Inflammatory macrophage treated with lipopolysaccharide for 1 hour (primary cell): ENCODE results near the gene NPBWR2.

Source experiments
- DNase-seq, 2 donors: peaks; one replicate each; pipeline ENCODE4 v3.0.0-alpha.2; 2020 to 2022

The NPBWR2 gene

GRCh38 chr20:64116541-64117431 lies 9.4 kb upstream of the NPBWR2 start:
- no peak for DNase-seq

DNA sequence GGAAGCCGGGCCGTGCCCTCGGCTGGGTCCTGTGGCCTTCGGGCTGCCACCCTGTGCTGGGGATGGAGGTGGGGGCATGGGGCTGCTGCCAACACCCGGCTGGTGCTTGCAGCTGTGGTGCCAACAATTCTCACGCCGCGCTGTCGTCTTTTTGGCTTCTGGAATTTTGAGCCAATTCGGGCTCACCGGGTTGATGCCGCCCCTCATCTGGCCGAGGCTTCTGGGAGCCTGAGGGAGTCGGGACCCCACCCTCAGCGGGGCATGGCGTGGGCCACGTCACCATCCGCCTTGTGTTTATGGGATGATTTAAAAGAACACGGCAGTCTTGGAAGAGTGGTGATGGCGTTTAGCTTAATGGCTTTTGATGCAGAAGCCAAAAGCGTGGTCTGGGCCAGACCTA lies 8.7 kb upstream of the NPBWR2 start:
- DNase-seq = no peak

- DNase-seq = no peak
Measured at GRCh38 chr20:64115171-64115911, 8.0 kb upstream of the NPBWR2 start.

GRCh38 chr20:64114356-64114971 lies 7.1 kb upstream of the NPBWR2 start:
- no peak for DNase-seq

DNA sequence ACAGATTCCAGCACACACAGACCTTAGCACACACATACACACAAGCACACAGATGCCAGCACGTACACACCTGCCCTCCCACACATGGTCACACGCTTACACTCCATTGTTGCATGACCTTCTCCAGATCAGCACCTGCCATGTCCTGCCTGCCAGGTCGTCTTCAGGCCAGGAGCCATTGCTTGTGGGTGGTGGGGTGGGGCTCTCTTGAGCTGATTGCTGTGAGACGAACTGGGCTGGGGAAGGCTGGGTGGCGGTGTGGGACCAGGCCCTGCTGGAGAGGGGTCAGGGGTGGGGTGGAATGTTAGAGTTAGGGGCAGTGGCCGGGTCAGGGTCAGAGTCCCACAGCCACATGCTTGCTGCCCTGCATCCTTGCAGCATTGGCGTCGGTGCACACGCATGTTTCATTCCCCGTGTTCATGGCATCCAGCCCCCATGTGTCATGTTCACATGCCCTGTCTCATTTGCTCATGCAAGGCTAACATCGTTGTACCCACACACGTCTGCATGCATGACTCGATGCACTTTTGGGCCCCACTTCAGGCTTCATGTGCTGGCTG lies 6.5 kb upstream of the NPBWR2 start:
- no peak for DNase-seq

GRCh38 chr20:64113444-64113775 lies 6.0 kb upstream of the NPBWR2 start:
- no peak for DNase-seq

DNA sequence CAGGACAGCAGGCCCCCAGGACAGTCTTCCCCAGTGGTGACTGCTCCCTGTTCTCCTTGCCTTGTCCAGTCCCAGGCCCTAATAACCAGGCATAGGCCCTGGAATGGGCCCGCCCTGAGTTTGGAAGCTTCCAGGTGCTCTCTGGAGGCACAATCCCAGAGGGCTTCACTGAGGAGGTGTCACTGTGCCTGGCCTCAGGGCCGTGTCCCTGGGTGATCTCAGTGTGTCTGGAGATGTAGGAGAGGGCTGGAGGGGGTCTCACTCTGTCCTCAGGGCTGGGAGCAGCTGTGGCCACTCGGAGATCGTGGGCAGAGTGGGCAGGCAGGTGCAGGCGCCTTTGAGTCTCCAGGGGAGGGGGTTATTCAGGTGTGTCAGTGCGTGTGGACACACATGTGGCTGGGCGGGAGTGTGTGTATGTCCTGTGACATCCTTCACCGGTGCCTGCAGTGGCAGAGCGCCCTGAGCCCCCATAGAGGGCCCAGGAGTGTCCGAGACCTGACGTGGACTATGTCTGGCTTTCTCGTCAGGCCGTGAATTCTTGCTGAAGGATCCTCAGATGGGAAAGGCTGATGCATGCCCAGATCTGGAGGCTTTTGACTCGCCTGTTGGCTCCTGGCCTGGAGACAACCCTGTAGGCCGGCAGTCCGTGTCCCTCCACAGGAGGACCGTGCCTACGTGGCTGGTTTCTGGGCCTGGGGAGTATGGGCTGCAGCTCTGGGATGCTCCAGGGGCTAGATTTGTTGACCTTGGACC lies 5.5 kb upstream of the NPBWR2 start:
- no peak for DNase-seq

- peak; percentile 6 to 40 for DNase-seq
Measured at GRCh38 chr20:64111841-64112641, 4.7 kb upstream of the NPBWR2 start.

DNA sequence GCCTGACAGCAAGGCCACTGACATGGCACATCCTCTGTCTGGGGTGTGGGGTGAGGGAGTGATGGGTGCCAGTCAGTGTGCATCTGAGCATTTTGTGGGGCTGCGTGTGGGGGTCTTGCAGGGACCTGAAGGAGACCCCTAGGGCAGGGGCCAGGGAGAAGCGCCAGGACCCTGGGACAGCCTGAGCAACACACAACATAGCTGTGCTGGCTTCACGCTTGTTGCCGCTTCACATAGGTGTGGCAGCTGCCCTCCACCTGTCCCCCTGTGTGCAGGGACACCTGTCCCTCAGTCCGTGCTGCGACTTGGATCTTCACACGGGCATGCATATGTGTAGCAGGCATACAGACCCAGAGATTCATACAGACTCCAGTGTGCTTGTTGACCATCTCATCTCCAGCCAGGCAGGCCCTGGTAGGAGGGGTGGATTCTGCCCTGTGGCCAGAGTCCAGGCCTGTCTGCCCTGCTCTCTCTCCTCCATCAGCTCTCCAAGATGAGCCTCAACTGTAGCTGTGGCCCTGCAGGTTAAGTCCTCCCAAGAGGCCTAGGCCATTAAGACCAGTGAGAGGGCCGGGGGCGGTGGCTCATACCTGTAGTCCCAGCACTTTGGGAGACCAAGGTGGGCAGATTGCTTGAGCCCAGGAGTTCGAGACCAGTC lies 3.2 kb upstream of the NPBWR2 start:
- no peak for DNase-seq

DNA sequence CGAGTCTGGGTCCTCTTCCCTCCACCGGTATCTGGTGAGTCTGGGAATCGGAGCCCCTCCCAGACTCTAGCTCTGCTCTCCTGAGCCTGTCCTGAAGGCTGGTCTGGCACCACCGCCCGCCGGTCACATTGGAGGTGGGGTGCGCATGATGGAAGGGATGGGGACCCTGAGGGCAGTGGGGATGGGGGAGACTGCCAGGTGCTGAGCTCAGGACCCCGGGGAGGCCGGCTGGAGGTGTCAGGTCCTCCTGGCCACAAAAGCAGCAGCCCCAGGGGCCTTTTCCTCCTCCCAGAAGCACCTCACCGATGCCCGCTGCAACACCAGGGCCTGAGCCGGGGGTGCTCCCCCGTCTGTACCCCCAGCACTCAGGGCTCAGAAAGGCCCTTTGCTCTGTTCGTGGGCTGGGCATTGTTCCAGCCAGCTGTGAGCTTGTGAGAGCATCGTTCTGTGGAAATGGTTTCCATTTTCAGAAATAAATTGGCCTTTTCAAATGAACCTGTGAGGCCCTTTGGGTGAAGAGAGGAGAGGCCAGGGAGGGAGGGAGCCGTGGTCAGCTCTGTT lies 2.5 kb upstream of the NPBWR2 start:
- no peak for DNase-seq

- no peak for DNase-seq
Measured at GRCh38 chr20:64108731-64109681, 1.6 kb upstream of the NPBWR2 start.

- DNase-seq = peak; percentile 44 to 47
Measured at GRCh38 chr20:64107736-64108457, 532 bp upstream of the NPBWR2 start.

GRCh38 chr20:64106435-64106961 lies 867 bp downstream of the NPBWR2 start:
- DNase-seq = no peak

DNA sequence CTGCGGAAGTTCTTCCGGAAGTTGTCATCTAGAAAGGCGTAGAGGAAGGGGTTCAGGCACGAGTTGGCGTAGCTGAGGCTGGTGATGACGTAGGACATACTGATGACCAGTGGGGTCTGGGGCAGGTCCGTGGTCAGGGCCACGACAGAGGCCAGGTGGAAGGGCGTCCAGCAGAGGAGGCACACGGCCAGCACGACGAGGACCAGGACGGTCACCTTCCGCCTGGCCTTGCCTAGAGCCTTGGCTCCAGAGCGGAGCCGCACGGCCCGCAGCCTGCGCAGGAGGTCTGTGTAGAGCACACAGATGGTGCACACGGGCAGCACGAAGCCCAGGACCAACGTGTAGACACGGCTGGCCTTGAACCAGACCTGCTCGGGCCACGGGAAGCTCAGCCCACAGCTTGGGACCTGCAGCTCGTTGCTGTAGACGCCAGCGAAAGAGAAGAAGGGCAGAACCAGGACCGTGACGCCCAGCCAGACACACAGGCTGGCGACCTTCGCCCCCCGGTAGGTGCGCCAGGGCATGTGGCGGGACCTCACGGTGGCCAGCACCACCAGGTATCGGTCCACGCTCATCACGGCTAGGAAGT lies 1.4 kb downstream of the NPBWR2 start:
- no peak for DNase-seq

- no peak for DNase-seq
Measured at GRCh38 chr20:64104667-64105451, 2.5 kb downstream of the NPBWR2 start.

GRCh38 chr20:64103871-64104666 lies 3.3 kb downstream of the NPBWR2 start:
- no peak for DNase-seq
